Esophagus squamous epithelium (tissue), 4 donors: ENCODE measurements around the gene THEM4.
"Not testable (repeated sequence)": the region's sequence is repeated elsewhere in the genome, so short reads cannot be mapped to it uniquely, and the experiment has no call there.

Experiments
- CTCF ChIP-seq, 6 experiments: fragments of 450-650 bp in 4 of 6; fragments of 200-600 bp in 2 of 6; sonication (generic) in 2 of 6; IDR thresholded peaks; one replicate each; pipeline ENCODE4 v1.5.1; 2016 to 2019; ENCODE audit warnings: antibody characterized with exemption in 6 of 6, mild to moderate bottlenecking in 4 of 6, moderate library complexity in 4 of 6
- POLR2A ChIP-seq, 4 donors: fragments of 450-650 bp; IDR thresholded peaks; one replicate each; pipeline ENCODE4 v1.6.1; 2017; ENCODE audit warnings: antibody characterized with exemption in 4 of 4, mild to moderate bottlenecking in 4 of 4, moderate library complexity in 3 of 4

GRCh38 chr1:151884445-151884844, 24.9 kb downstream of the THEM4 start:
- not testable (repeated sequence) for TF ChIP-seq POLR2A, CTCF (IDR thresholded peaks at IDR 0.05)
